ENCODE data around the gene ZNF471.

Gene ZNF471

GRCh38 chr19:56577719-56578602 lies 70.3 kb downstream of the ZNF471 start:
- no peak for DNase-seq
